ENCODE measurements around the gene ABHD2.

DNA sequence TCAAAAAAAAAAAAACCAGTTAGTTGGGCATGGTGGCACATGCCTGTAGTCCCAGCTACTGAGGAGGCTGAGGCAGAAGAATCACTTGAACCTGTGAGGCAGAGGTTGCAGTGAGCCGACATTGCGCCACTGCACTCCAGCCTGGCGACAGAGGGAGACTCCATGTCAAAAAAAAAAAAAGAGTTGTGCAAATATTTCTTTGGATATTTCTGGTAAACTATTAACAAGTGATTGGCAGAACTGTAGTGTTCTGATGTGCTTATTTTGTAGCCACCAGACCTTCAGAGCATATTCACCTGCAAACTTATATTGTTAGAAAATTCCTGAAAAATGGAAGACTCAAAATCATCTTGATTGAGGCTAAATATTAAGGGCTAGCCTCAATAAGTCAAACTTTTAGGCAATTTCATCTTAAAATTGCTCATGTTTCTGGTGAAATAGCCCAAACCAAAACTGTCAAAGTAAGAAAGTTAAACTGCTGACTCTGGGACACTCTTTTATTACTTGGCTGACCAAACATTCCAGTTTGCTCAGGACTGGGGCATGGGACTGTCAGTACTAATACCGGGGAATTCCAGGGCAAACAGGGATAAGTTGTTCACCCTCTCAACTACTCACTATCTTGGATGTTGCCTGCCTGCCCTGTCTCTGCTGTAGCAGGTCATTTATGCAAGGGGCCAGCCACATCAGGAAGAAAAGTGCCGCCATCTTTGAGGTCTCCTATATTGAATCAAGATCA is 37.0 kb downstream of the ABHD2 start:
- TF ChIP-seq CTCF (IDR thresholded peaks at IDR 0.05), result no peak
- no peak for TF ChIP-seq POLR2A (IDR thresholded peaks at IDR 0.05)

Data from adrenal gland (tissue), 5 donors.